Pulmonary artery endothelial cell (primary cell): ENCODE results near the gene KRT75. TPM values are rescaled to one million over a fixed set of nuclear protein-coding genes. Genes with fewer than 3 reads are reported as not detected.
"Not testable (repeated sequence)": the region's sequence is repeated elsewhere in the genome, so short reads cannot be mapped to it uniquely, and the experiment has no call there.

ENCODE experiments used
- DNase-seq: peaks from one replicate; pipeline ENCODE4 v3.0.0-alpha.2; 2011; ENCODE audit warnings: low read depth, low spot score
- total RNA-seq: library from RNA; depleted of rRNA; stranded (reverse); fragments of >200 nt; gene quantifications from 2 replicates; pipeline ENCODE4 v1.2.3, GENCODE V29; 2014

Gene KRT75
- not detected in 2 replicates for total RNA-seq

DNA sequence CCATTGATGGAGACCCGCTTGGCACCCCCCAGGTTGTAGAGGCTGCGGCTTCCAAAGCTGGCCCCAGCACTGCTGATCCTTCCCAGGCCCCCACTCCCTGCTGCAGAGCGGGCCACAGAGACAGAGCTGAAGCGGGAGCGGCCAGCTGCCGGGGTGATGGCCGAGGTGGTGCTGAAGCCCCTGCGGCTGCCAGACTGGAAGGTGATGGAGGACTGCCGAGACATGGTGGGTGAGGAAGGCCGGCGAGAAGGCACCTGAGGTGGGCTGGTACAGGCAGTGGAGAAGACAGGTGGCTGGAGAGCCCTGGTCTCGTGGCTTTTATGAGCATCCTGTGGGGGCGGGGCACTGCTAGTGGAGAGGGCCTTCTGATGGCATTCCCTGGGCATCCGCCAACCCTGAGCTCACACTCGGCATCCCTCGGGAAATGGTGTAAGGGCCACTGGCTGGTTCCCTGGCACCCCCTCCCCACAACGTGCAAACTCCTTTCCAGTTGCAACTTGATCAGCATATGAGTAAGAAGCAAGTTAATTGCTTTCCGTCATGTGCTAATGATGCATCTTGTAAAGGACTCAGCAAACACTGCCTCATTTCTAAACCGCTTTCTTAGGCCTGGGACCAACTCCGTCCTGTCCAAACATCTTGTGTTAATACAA is at the start of gene KRT75:
Gene KRT75 (minus strand): TSS at position 291 of the 653 bp plus-strand sequence. CDS start 67 bp downstream, at position 224.
- no peak for DNase-seq

DNA sequence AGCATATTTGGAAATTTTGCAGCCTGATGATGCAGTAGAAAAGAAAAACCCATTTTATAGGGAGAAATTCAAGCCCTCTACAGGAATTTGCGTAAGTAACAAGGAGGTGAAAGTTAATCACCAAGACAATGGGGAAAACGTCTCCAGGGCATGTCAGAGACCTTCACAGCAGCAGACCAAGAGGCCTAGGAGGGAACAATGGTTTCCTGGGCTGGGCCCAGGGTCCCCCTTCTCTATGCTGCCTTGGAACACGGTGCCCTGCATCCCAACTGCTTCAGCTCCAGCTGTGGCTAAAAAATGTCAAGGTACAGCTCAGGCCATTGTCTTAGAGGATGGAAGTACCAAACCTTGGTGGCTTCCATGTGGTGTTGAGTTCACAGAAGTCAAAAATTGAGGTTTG is 45.9 kb upstream of the KRT75 start:
- no peak for DNase-seq

DNA sequence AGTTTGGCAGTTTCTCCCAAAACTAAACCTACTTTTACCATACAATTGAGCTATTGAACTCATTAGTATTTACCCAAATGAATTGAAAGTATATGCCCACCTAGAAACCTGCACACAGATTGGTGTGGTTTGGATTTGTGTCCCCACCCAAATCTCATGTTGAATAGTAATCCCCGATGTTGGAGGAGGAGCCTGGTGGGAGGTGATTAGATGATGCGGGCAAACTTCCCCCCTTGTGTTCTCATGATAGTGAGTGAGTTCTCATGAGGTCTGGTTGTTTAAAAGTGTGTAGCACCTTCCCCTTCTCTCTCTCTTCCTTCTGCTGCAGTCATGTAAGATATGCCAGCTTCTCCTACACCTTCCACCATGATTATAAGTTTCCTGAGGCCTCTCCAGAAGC is 43.5 kb upstream of the KRT75 start:
- no peak for DNase-seq

DNA sequence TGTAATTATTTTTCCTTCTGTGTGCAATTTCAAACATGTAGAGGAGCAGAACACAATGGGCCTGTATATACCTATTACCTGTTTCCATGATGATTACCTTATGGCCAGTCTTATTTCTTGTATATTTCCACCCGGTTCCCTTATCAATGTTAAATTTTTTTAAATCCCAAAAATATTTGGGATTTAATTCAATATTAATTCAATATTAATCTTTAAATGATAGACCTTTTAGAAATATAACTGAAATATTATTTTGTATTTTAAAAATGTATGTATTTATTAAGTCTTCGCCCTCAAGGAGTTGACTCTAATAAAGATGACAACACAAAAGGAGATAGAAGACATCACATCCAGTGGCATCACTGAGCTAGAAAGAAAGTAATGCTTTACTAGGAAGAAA is 40.0 kb upstream of the KRT75 start:
- no peak for DNase-seq

DNA sequence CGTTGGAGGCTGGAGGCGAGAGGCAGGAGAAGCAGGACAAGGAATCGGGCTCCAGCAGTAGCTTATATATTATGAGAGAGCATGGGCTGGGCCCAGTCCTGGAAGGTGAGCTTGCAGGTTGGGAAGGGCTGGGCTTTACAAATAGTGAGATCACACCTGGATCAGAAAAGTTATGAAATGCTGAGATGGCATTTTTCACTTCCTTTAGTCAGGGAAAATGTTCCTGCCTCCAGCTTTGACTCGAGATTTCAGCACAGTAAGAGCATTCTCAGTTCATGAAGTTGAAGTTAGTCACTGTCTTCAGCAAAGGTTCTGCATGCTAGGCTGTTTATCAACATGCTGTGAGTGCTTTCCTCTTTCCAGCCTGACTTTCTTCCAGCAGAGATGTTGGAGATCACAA is 39.6 kb upstream of the KRT75 start, which contains the start of gene KRT6C:
Gene KRT6C (minus strand): TSS at position 38 of the 400 bp plus-strand sequence. CDS start 68 bp downstream, outside the sequence.
- DNase-seq = no peak

DNA sequence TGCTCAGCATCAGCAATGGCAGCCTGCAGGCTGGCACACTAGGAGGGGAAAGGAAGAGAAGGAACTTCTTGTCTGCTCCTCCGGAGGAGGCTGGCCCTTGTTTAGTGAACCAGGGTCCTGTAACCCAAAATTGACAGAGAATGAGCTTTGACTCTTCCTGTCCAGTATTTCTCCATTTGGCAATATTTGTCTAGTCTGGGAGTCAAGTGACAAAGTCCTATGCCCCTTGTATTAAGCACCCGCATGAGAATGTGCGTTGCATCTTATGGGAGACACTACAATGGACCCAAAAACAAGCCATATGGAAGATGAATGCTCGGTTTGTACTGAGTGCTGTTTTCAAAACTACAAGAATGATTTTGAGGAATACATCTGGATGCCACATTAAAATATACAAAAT is 35.7 kb upstream of the KRT75 start:
- no peak for DNase-seq

DNA sequence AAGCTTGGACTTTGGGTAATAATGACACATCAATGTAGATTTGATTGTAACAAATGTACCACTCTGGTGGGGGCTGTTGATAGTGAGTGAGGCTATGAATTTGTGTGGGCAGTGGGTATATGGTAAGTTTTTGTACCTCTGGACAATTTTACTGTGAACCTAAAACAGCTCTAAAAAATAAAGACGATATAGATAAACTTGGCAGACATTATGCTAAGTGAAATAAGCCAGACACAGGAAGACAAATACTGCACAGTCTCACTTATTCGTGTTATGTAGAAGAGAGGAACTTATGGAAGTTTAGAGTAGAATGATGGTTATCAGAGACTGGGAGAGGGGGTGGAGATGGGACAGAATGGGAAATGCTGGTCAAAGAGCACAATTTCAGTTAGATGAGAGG is 30.7 kb upstream of the KRT75 start:
- DNase-seq = no peak

DNA sequence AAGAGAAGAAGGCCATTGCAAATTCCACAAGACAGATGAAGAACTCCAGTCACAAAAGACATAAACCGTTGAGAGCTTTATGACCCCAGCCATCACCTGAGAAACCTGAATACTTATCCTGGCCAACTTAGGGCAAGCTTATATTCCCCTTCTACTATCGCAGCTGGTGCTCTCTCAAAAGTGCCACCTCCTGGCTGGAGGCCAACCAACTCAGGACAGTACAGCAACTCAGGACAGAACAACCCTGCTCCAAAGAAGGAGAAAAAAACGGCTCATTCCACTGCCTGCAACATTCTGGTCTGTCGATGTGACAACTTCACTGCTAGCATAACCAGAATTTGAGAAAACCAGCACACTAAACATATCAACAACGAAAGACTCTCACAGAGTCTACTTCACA is 27.5 kb upstream of the KRT75 start:
- DNase-seq = no peak

DNA sequence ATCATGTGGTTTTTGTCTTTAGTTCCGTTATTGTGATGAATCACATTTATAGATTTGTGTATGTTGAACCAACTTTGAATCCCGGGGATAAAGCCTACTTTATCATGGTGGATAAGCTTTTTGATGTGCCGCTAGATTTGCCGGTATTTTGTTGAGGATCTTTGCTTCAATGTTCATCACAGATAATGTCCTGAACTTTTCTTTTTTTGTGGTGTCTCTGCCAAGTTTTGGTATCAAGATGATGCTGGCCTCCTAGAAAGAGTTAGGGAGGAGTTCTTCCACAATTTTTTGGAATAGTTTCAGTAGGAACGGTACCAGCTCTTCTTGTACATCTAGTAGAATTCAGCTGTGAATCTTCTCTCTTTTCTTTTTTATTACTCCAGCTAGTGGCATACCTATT is 24.7 kb upstream of the KRT75 start:
- no peak for DNase-seq

DNA sequence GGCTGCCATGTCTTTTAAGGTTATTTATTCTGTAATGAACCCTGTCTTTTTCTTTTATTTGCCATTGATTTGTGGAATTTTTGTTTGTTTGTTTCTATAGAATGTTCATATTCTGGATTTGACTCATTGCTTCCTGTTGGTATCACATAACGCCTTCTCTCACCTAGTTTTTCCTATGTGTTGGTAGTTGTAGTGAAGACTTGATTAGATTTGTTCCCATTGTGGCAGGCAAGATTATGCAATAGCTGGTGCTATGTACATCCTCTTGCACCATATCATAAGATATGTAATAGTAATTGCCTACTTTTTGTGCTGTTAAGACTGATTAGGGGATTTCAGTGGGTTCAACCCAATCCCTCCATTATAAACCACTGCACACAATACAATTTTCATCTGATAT is 21.6 kb upstream of the KRT75 start:
- DNase-seq = no peak

DNA sequence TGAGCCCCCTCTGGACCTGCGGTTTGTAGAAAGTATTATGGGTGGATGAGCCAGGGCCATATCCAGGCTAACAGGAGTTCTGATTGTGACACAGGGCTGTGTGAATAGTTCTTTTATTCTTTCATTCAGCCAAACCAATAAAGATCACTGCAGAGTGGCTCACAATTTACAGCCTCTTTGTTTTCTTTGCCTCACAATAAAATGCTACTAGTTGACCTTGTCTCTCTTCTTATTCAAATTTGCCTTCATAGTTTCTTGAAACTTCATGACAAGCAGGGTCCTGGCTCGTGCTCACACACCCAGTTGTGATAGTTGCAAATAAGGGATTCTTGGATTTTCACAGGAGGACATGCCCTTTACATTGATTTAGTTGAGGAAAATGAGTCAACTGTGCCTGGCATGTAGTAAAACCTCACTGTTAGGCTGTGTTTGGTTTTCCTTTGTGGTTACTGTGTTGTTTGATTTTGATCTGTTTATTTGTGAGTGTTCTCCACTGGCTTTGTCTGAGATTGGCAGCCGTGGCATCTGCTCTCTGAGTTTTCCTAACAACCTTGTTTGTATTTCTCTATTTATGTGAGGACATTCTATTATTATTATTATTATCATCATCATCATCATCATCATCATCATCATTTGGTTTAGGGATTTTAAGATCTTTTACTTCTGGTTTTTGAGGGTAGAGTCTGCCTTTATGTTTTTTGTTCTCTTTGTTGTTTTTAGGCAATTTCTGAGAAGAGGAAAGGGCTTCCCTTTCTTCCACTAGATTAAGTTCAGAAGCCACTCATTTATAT is 20.4 kb upstream of the KRT75 start:
- no peak for DNase-seq

DNA sequence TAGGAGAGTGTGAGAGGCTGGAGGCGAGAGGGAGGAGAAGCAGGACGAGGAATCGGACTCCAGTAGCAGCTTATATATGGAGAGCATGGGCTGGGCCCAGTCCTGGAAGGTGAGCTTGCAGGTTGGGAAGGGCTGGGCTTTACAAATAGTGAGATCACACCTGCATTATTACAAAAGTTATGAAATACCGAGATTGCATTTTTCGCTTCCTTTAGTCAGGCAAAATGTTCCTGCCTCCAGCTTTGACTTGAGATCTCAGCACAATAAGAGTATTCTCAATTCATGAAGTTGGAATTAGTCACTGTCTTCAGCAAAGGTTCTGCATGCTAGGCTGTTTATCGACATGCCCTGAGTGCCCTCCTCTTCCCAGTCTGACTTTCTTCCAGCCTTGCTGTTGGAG is 17.9 kb upstream of the KRT75 start, which contains the start of gene KRT6B:
Gene KRT6B (minus strand): TSS at position 46 of the 400 bp plus-strand sequence. CDS start 68 bp downstream, outside the sequence.
- no peak for DNase-seq

DNA sequence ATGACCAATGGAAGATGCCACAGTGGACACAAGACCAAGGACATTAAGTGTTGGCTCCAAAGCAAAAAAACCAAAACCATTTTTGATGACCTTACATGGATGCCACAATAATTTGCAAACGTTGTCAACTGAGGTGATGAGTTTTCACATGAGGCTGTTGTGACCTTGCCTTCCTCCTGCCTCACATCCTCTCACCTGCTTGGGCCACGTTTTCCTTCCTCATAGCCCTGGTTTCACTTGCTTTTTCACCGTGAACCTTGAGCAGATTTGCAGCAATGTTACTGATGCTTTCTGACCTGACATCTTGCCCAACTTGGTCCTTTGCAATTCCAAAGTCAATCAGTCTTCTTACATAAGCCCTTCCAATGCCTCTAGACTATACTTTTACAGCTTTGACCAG is 14.1 kb upstream of the KRT75 start:
- DNase-seq = no peak

DNA sequence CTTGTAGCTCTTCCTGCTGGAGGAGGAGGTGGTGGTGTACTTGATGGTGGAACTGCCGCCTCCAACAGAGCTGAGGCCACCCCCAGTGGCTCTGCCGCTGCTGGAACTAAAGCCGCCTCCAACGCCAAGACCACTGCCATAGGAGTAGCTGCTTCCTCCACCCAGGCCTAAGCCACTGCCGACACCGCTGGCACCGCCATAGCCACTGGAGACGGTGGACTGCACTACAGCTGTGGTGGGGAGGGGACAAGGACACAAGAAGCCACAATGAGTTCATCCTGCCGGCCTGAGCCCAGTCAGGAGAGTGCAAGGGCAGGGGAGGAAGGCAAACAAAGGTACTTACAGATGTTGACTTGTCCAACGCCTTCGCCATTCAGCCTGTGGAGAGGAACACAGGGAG is 13.0 kb upstream of the KRT75 start:
- DNase-seq = not testable (repeated sequence)

DNA sequence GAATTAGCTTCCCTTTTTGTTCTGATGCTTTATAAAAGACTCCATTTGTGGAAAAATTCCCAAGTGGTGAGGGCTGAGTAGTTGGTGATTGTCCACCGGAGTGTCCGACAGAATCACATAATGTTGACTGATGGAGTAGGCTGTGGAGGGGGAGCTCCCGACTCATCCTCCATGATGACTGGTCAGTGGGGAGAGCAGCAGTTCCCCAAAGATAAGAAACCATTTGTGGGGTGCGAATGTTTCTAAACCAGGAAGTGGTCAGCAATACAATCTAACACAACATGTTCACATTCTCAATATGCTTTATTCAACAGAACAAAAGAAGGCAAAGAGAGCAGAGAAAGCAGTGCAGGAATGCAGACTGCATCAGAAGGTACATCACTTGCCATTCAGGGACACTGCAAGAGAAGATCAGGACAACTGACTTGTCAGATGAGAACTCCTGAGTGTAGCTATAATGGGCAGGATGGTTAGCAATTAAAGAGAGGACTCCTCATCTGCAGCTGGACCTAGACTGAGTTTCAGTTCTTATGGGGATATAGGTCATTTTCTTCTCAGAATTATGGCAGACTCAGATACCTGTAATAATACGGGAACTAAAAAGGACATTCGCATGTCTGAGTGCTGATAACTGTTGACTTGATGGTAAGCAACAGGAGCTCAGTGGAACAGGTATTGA is 12.3 kb upstream of the KRT75 start:
- DNase-seq = no peak

DNA sequence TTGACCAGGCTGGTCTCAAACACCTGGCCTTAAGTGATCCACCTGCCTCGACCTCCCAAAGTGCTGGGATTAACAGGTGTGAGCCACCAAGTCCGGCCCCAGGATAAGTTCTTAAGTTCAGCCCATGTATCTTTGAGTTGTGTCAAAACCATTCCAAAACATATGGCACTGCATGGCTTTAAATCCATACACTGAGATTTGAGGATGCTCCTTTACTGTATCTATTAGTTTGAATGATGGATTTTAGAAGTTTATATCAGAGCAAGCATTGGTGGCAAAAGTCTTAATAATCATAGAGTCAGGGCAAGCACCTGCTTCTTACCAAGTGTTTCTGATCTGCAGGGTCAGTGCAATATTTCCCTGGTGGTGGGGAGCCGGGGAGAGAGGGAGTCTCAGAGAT is 11.7 kb upstream of the KRT75 start:
- no peak for DNase-seq

DNA sequence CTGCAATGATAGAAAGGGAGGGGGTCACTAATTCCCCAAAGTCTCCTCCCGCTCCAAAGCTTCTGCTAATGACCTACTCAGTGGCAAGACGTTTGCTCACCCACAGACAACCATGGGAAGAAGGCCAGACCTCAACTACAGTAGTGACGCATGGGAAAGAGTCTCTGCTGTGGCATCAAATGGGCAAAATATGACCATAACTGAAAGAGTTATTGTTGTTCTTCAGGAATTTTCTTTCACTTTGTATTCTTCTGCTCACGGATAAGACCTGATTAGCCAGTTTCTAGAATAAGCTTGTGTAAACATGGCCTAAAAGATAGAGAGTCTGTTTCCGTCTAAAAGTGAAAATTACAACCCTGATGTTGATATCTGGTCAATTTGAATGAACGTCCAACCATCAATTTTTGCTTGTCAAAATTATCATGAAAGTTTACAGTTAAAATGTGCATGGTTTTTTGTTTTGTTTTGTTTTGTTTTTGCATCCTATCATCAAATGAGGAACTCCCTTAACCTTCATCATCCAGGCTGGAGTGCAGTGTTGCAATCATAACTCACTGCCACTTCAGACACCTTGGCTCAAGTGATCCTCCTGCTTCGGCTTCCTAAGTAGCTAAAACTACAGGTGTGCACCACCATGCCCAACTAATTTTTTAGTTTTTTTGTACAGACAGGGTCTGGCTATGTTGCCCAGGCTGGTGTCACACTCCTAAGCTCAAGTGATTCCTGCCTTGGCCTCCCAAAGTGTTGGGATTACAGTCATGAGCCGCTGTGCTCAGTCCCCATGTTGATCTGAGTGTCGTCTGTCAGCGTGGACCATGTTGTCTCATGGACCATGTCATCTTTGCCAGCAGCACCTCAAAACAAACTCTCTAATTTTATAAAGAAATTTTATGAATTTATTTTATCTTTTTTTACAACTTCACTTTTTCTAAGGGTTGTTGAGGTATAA is 10.8 kb upstream of the KRT75 start:
- DNase-seq = no peak

DNA sequence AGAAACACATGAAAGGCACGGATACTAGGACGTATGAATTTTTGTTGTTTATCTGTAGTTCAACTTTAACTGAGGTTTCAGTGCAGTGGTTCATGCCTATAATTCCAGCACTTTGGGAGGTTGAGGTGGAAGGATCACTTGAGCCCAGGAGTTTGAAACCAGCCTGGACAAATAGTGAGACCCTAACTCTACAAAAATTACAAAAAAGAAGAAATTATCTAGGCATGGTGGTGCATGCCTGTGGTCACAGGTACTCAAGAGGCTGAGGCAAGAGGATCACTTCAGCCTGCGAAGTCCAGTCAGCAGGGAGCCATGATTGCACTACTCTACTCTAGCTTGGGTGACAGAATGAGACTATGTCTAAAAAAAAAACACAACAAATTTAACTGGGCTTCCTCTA is 9.8 kb upstream of the KRT75 start:
- no peak for DNase-seq

DNA sequence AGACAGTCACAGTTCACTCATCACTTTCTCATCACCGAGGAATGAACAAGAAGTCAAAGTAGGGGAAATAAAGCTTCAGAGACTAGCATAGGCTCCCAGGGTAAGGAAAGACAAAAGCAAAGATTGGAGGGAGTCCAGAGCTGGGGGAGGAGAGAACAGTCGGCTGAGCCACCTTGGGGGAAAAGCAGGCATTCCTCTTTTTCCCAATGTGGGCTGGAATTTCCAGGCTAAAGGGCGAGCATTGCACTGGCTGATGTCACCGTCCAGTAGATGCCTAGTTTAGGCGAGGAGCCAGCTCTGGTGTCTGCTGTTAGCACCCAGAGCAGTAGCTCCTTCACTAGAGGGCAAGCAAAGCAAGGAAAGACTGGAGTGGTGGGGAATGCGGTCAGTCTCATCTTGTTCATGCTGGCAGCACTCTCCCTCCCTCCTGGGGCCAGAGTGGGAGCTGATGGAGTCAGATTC is 8.5 kb upstream of the KRT75 start:
- no peak for DNase-seq

DNA sequence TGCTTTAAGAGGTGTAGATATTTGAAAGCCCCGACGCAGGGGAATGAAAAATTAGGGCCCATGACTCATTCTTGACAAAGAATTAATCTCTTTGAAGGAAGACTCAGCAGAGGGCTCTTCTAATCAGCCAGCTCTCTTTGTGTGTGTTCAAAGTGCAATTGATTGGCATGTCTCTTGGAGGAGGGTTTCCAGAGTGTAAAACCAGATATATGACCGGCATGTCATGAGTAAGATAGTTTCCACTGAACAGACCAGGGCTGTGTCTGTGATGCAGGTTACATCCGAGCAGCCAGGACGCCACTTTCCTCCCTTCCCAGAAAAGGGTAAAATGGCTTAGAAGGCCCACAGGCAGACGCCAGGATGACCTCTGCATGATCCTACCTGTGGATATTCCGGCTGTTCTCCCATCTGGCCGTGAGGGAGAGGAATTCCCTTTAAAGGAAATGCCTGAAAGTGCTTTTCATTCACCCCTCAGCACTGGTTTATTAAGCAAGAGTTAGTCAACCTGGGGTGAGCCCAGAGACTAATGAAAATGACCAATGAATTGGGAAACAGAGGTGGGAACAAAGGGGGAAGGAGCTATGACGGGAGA is 7.2 kb upstream of the KRT75 start:
- no peak for DNase-seq
